22Rv1 (cell line): ENCODE data around the gene DNAJB5.

Experiments
- ZFX ChIP-seq: fragments of 450-650 bp; IDR thresholded peaks from 2 replicates; pipeline ENCODE4 v1.6.1; 2017; ENCODE audit warnings: antibody characterized with exemption, borderline replicate concordance
- TF ChIP-seq, protein P1 (sequence below): fragments of 450-650 bp; IDR thresholded peaks from 2 replicates; pipeline ENCODE4 v1.5.1; 2017; ENCODE audit warnings: mild to moderate bottlenecking

DNA sequence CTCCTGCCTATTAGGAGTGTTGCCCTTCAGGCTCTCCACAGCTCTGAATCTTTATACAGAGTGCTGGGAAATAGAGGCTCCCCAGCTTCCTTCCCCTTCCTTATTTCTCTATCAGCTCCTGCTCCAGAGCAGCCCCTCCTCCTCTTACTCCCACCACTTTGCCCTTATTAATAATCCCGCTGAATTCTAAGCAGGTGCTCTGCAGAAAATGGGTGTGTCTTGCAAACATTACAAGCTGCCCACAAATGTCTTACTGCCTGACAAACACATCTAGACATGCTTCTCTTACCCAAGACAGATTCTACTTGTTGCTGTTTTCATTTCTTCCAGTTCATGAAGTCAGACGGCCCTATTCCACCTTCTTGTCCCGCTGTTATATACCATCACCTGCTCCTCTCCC lies 25.1 kb upstream of the DNAJB5 start:
- TF ChIP-seq, protein P1, sequence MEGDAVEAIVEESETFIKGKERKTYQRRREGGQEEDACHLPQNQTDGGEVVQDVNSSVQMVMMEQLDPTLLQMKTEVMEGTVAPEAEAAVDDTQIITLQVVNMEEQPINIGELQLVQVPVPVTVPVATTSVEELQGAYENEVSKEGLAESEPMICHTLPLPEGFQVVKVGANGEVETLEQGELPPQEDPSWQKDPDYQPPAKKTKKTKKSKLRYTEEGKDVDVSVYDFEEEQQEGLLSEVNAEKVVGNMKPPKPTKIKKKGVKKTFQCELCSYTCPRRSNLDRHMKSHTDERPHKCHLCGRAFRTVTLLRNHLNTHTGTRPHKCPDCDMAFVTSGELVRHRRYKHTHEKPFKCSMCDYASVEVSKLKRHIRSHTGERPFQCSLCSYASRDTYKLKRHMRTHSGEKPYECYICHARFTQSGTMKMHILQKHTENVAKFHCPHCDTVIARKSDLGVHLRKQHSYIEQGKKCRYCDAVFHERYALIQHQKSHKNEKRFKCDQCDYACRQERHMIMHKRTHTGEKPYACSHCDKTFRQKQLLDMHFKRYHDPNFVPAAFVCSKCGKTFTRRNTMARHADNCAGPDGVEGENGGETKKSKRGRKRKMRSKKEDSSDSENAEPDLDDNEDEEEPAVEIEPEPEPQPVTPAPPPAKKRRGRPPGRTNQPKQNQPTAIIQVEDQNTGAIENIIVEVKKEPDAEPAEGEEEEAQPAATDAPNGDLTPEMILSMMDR = no peak
- no peak for TF ChIP-seq ZFX
